GM12878 (cell line): ENCODE data around the gene SELENOM. TPM values are rescaled to one million over a fixed set of nuclear protein-coding genes. Genes with fewer than 3 reads are reported as not detected.

Source experiments
- BRCA1 ChIP-seq: IDR thresholded peaks from 2 replicates; pipeline ENCODE4 v1.6.1; 2011; ENCODE audit warnings: low read depth, low read length, improper control_type of control experiment
- CHD2 ChIP-seq: IDR thresholded peaks from 2 replicates; pipeline ENCODE4 v1.6.1; 2011; ENCODE audit warnings: low read depth, low read length, improper control_type of control experiment, borderline replicate concordance
- CHD4 ChIP-seq: fragments of 200-600 bp; sonication (generic); IDR thresholded peaks from 2 replicates; pipeline ENCODE4 v1.6.1; 2016; ENCODE audit warnings: mild to moderate bottlenecking
- CREM ChIP-seq: IDR thresholded peaks from 2 replicates; pipeline ENCODE4 v1.6.1; 2014; ENCODE audit warnings: antibody characterized with exemption, low read depth
- ESRRA ChIP-seq: IDR thresholded peaks from 2 replicates; pipeline ENCODE4 v1.6.1; 2012; ENCODE audit warnings: mild to moderate bottlenecking, low read length, improper control_type of control experiment
- FOXK2 ChIP-seq: fragments of 450-650 bp; IDR thresholded peaks from 2 replicates; pipeline ENCODE4 v1.6.1; 2017; ENCODE audit warnings: mild to moderate bottlenecking, moderate library complexity
- HCFC1 ChIP-seq: fragments of 150-350 bp; IDR thresholded peaks from 2 replicates; pipeline ENCODE4 v1.6.1; 2014; ENCODE audit warnings: low read length
- JUNB ChIP-seq: IDR thresholded peaks from 2 replicates; pipeline ENCODE4 v1.6.1; 2016; ENCODE audit warnings: antibody characterized with exemption, mild to moderate bottlenecking
- MTA3 ChIP-seq: IDR thresholded peaks from 2 replicates; pipeline ENCODE4 v1.6.1; 2012; ENCODE audit warnings: low read length, inconsistent platforms, borderline replicate concordance
- MYC ChIP-seq: IDR thresholded peaks from 2 replicates; pipeline ENCODE4 v1.6.1; 2011; ENCODE audit warnings: mild to moderate bottlenecking, low read length, moderate library complexity, inconsistent platforms; ENCODE audit not compliant: insufficient read depth, insufficient replicate concordance, insufficient read length, severe bottlenecking
- NR2F1 ChIP-seq: fragments of 450-650 bp; conservative IDR thresholded peaks from 2 replicates; pipeline ENCODE4 v1.6.1; 2017; ENCODE audit warnings: mild to moderate bottlenecking
- RCOR1 ChIP-seq: conservative IDR thresholded peaks from 2 replicates; pipeline ENCODE4 v1.6.1; 2012; ENCODE audit warnings: low read depth, low read length, improper control_type of control experiment
- SMARCA5 ChIP-seq: fragments of 450-650 bp; IDR thresholded peaks from 2 replicates; pipeline ENCODE4 v1.6.1; 2017; ENCODE audit warnings: mild to moderate bottlenecking
- SREBF2 ChIP-seq: IDR thresholded peaks from 2 replicates; pipeline ENCODE4 v1.6.1; 2012; ENCODE audit warnings: mild to moderate bottlenecking, low read length
- SUZ12 ChIP-seq: fragments of 200-600 bp; sonication (generic); IDR thresholded peaks from one replicate; pipeline ENCODE4 v1.6.1; 2018; ENCODE audit warnings: antibody characterized with exemption, mild to moderate bottlenecking; ENCODE audit not compliant: unreplicated experiment
- TARDBP ChIP-seq: IDR thresholded peaks from 2 replicates; pipeline ENCODE4 v1.6.1; 2016; ENCODE audit warnings: borderline replicate concordance
- ZSCAN29 ChIP-seq: fragments of 450-650 bp; IDR thresholded peaks from 2 replicates; pipeline ENCODE4 v1.6.1; 2017; ENCODE audit warnings: mild to moderate bottlenecking, moderate library complexity
- polyA plus RNA-seq, 11 experiments: library from polyadenylated mRNA; depleted of rRNA in 4 of 11; unstranded in 6 of 11; stranded (reverse) in 5 of 11; fragments of >200 nt; fragmentation: Nextera tagmentation in 4 of 11; fragmentation: Illumina TruSeq in 1 of 11; extraction: Ambion mirVana in 4 of 11; extraction: Trizol in 1 of 11; gene quantifications; 1 replicate in 1 of 11; 2 replicates in 10 of 11; pipeline versions ENCODE4 v1.2.1 to v1.2.3, GENCODE V29; 2011 to 2016; ENCODE audit warnings: inconsistent platforms in 2 of 11, missing spikeins in 2 of 11, low read depth in 1 of 11
- total RNA-seq, 4 experiments: library from RNA; depleted of rRNA in 3 of 4; stranded (reverse); fragments of >200 nt in 3 of 4; fragmentation: Illumina TruSeq in 1 of 4; extraction: Trizol in 1 of 4; gene quantifications; 2 replicates each; pipeline versions ENCODE4 v1.2.1 to v1.2.3, GENCODE V29; 2013 to 2021
- TF ChIP-seq, protein P1 (sequence below): fragments of 450-650 bp; IDR thresholded peaks from 2 replicates; pipeline ENCODE4 v1.6.1; 2014; ENCODE audit warnings: mild to moderate bottlenecking
- TF ChIP-seq, protein P2 (sequence below): fragments of 450-650 bp; IDR thresholded peaks from 2 replicates; pipeline ENCODE4 v1.6.1; 2017; ENCODE audit warnings: mild to moderate bottlenecking, moderate library complexity
- TF ChIP-seq, protein P3 (sequence below): IDR thresholded peaks from 2 replicates; pipeline ENCODE4 v1.6.1; 2011; ENCODE audit warnings: borderline replicate concordance, low read depth, mild to moderate bottlenecking, moderate library complexity, low read length; ENCODE audit not compliant: insufficient read depth, poor library complexity, severe bottlenecking
- TF ChIP-seq, protein P4 (sequence below), 3 experiments: IDR thresholded peaks in 2 of 3; conservative IDR thresholded peaks in 1 of 3; 2 replicates each; pipeline ENCODE4 v1.5.1; 2011; ENCODE audit warnings: low read depth in 3 of 3, low read length in 3 of 3, mild to moderate bottlenecking in 3 of 3, control low read depth in 2 of 3, moderate library complexity in 2 of 3, inconsistent platforms in 1 of 3, mixed read lengths in 1 of 3; ENCODE audit not compliant: control insufficient read depth in 2 of 3, insufficient read depth in 1 of 3; ENCODE audit errors: extremely low read depth in 1 of 3

SELENOM gene
- total and polyA plus RNA-seq, 10 of the 15 experiments (the other 5 are each of a cell fraction or from before 2014, with no cell fraction given), result 0.80 to 8.3 (median 2.0) TPM

GRCh38 chr22:31107178-31107893 lies at the start of gene SELENOM (continued):
- TF ChIP-seq, protein P1, sequence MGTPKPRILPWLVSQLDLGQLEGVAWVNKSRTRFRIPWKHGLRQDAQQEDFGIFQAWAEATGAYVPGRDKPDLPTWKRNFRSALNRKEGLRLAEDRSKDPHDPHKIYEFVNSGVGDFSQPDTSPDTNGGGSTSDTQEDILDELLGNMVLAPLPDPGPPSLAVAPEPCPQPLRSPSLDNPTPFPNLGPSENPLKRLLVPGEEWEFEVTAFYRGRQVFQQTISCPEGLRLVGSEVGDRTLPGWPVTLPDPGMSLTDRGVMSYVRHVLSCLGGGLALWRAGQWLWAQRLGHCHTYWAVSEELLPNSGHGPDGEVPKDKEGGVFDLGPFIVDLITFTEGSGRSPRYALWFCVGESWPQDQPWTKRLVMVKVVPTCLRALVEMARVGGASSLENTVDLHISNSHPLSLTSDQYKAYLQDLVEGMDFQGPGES, result no peak
- TF ChIP-seq, protein P2, sequence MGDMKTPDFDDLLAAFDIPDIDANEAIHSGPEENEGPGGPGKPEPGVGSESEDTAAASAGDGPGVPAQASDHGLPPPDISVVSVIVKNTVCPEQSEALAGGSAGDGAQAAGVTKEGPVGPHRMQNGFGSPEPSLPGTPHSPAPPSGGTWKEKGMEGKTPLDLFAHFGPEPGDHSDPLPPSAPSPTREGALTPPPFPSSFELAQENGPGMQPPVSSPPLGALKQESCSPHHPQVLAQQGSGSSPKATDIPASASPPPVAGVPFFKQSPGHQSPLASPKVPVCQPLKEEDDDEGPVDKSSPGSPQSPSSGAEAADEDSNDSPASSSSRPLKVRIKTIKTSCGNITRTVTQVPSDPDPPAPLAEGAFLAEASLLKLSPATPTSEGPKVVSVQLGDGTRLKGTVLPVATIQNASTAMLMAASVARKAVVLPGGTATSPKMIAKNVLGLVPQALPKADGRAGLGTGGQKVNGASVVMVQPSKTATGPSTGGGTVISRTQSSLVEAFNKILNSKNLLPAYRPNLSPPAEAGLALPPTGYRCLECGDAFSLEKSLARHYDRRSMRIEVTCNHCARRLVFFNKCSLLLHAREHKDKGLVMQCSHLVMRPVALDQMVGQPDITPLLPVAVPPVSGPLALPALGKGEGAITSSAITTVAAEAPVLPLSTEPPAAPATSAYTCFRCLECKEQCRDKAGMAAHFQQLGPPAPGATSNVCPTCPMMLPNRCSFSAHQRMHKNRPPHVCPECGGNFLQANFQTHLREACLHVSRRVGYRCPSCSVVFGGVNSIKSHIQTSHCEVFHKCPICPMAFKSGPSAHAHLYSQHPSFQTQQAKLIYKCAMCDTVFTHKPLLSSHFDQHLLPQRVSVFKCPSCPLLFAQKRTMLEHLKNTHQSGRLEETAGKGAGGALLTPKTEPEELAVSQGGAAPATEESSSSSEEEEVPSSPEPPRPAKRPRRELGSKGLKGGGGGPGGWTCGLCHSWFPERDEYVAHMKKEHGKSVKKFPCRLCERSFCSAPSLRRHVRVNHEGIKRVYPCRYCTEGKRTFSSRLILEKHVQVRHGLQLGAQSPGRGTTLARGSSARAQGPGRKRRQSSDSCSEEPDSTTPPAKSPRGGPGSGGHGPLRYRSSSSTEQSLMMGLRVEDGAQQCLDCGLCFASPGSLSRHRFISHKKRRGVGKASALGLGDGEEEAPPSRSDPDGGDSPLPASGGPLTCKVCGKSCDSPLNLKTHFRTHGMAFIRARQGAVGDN, result no peak
- TF ChIP-seq NR2F1 (no peak), BRCA1 (no peak), MYC (no peak), CHD4 (no peak), FOXK2 (no peak), ESRRA (0 out of 2 replicates have a peak, but pooled peaks have one; percentile 17), JUNB (no peak), SREBF2 (no peak), TARDBP (no peak), MTA3 (no peak), HCFC1 (no peak), CHD2 (0 out of 2 replicates have a peak, but pooled peaks have one; percentile 18), ZSCAN29 (no peak), SUZ12 (no peak), RCOR1 (no peak), SMARCA5 (no peak), CREM (0 out of 2 replicates have a peak, but pooled peaks have one; percentile 41)
- TF ChIP-seq, protein P3, sequence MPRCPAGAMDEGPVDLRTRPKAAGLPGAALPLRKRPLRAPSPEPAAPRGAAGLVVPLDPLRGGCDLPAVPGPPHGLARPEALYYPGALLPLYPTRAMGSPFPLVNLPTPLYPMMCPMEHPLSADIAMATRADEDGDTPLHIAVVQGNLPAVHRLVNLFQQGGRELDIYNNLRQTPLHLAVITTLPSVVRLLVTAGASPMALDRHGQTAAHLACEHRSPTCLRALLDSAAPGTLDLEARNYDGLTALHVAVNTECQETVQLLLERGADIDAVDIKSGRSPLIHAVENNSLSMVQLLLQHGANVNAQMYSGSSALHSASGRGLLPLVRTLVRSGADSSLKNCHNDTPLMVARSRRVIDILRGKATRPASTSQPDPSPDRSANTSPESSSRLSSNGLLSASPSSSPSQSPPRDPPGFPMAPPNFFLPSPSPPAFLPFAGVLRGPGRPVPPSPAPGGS, result no peak
- TF ChIP-seq, protein P4, sequence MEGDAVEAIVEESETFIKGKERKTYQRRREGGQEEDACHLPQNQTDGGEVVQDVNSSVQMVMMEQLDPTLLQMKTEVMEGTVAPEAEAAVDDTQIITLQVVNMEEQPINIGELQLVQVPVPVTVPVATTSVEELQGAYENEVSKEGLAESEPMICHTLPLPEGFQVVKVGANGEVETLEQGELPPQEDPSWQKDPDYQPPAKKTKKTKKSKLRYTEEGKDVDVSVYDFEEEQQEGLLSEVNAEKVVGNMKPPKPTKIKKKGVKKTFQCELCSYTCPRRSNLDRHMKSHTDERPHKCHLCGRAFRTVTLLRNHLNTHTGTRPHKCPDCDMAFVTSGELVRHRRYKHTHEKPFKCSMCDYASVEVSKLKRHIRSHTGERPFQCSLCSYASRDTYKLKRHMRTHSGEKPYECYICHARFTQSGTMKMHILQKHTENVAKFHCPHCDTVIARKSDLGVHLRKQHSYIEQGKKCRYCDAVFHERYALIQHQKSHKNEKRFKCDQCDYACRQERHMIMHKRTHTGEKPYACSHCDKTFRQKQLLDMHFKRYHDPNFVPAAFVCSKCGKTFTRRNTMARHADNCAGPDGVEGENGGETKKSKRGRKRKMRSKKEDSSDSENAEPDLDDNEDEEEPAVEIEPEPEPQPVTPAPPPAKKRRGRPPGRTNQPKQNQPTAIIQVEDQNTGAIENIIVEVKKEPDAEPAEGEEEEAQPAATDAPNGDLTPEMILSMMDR (IDR thresholded peaks at IDR 0.05 in 2 of 3, conservative IDR thresholded peaks at IDR 0.05 in 1 of 3; ENCODE audit: control insufficient read depth in 2 of 3, extremely low read depth in 1 of 3, insufficient read depth in 1 of 3, low read depth in 3 of 3, low read length in 3 of 3), result peak; percentile 89 to 91 (median 90)
